OCI-LY7 (cell line): ENCODE data around the gene ATP2C2. TPM values are rescaled to one million over a fixed set of nuclear protein-coding genes. Genes with fewer than 3 reads are reported as not detected.

Experiments
- BruUV-seq: library from RNA; stranded (reverse); fragments of 400-500 nt; replicated peaks from 2 replicates; lab custom pipeline; 2021; lab: Mats Ljungman, UMichigan
- CTCF ChIA-PET: fragments of 300-600 bp; sonication (Branson Sonifier 250); formaldehyde crosslinking; loops from one replicate; lab custom pipeline; 2022; ENCODE audit warnings: antibody characterized with exemption; ENCODE audit not compliant: unreplicated experiment; lab: Charles Lee
- POLR2A ChIA-PET: fragments of 300-600 bp; sonication (Branson Sonifier 250); formaldehyde crosslinking; loops from one replicate; lab custom pipeline; 2022; ENCODE audit warnings: antibody characterized with exemption; lab: Charles Lee
- DNase-seq: peaks from one replicate; pipeline ENCODE4 v3.0.0-alpha.2; 2015; ENCODE audit warnings: low spot score
- H2AFZ ChIP-seq: fragments of 200-600 bp; sonication (generic), shearing (Covaris generic); 2 replicates; pipeline ENCODE4 v1.6.1; 2014; ENCODE audit warnings: mild to moderate bottlenecking, antibody characterized with exemption, low read length, moderate library complexity
- H3K27ac ChIP-seq: fragments of 200-600 bp; sonication (generic); 2 replicates; pipeline ENCODE4 v1.5.1; 2014; ENCODE audit warnings: mixed run types, low read depth, mild to moderate bottlenecking, moderate library complexity, low read length, inconsistent platforms; ENCODE audit not compliant: poor library complexity, severe bottlenecking
- H3K36me3 ChIP-seq: fragments of 200-600 bp; sonication (generic); 2 replicates; pipeline ENCODE4 v1.6.1; 2014; ENCODE audit warnings: mild to moderate bottlenecking, antibody characterized with exemption, low read length, moderate library complexity, mixed read lengths; ENCODE audit not compliant: insufficient read depth
- H3K4me1 ChIP-seq: fragments of 200-600 bp; sonication (generic); 2 replicates; pipeline ENCODE4 v1.5.1; 2014; ENCODE audit warnings: mild to moderate bottlenecking, low read length; ENCODE audit not compliant: insufficient read depth, poor library complexity, severe bottlenecking
- H3K4me2 ChIP-seq: fragments of 200-600 bp; sonication (generic); 2 replicates; pipeline ENCODE4 v1.6.1; 2014; ENCODE audit warnings: mild to moderate bottlenecking, low read length
- H3K4me3 ChIP-seq: fragments of 200-600 bp; sonication (generic); 2 replicates; pipeline ENCODE4 v1.5.1; 2014; ENCODE audit warnings: mild to moderate bottlenecking, low read depth, low read length; ENCODE audit not compliant: poor library complexity, severe bottlenecking
- H3K79me2 ChIP-seq: fragments of 200-600 bp; sonication (generic); 2 replicates; pipeline ENCODE4 v1.6.1; 2016; ENCODE audit warnings: low read depth, mild to moderate bottlenecking, low read length, moderate library complexity, mixed read lengths; ENCODE audit not compliant: insufficient read depth
- H3K9me2 ChIP-seq: fragments of 200-600 bp; sonication (generic); 2 replicates; pipeline ENCODE4 v1.6.1; 2016; ENCODE audit warnings: mild to moderate bottlenecking, low read length, mixed read lengths; ENCODE audit not compliant: insufficient read depth
- H3K9me3 ChIP-seq: fragments of 200-600 bp; sonication (generic); 2 replicates; pipeline ENCODE4 v1.6.1; 2014; ENCODE audit warnings: mild to moderate bottlenecking, mixed run types, low read length, mixed read lengths
- H4K20me1 ChIP-seq: fragments of 200-600 bp; sonication (generic); 2 replicates; pipeline ENCODE4 v1.6.1; 2014; ENCODE audit warnings: mild to moderate bottlenecking, antibody characterized with exemption, low read length, moderate library complexity, mixed read lengths; ENCODE audit not compliant: insufficient read depth
- CTCF ChIP-seq: fragments of 200-600 bp; sonication (generic); conservative IDR thresholded peaks from 2 replicates; pipeline ENCODE4 v1.5.1; 2014; ENCODE audit warnings: mild to moderate bottlenecking, antibody characterized with exemption, low read length, moderate library complexity, mixed read lengths
- EZH2phosphoT487 ChIP-seq: fragments of 200-600 bp; sonication (generic); IDR thresholded peaks from 2 replicates; pipeline ENCODE4 v1.6.1; 2018; ENCODE audit warnings: low read depth, borderline replicate concordance, mild to moderate bottlenecking, mixed run types, antibody characterized with exemption, low read length, moderate library complexity, mixed read lengths
- intact Hi-C: fragments of 100-400 bp; cut with micrococcal nuclease; formaldehyde crosslinking; loops from one replicate; pipeline ENCODE4 v1.10.0; 2022; ENCODE audit not compliant: unreplicated experiment
- total RNA-seq, 2 experiments: library from RNA; depleted of rRNA in 1 of 2; stranded (reverse); fragments of >200 nt in 1 of 2; shearing (Covaris generic) in 1 of 2; gene quantifications; 2 replicates each; pipeline ENCODE4 v1.2.3, GENCODE V29; 2014 to 2022

ATP2C2 gene
- total RNA-seq, 2 experiments from 2014 or later: 0.66 TPM; not detected in 1

GRCh38 chr16:84408314-84408690 is 40.0 kb downstream of the ATP2C2 start:
- Histone ChIP-seq H3K79me2 (no peaks in the 10 kb centered on the region), H3K4me2 (no peak overlapping the region), H3K36me3 (no peaks in the 10 kb centered on the region), H3K4me1 (no peaks in the 10 kb centered on the region), H2AFZ (no peak overlapping the region), H3K27ac (no peak overlapping the region), H3K4me3 (no peak overlapping the region), H3K9me2 (no peaks in the 10 kb centered on the region), H4K20me1 (no peaks in the 10 kb centered on the region), H3K9me3 (no peaks in the 10 kb centered on the region)
- ChIA-PET CTCF (no interaction called here), POLR2A (no interaction called here)
- no TSS peak for BruUV-seq
- DNase-seq: no peak
- intact Hi-C loops: no loop called here
- TF ChIP-seq EZH2phosphoT487 (no peak), CTCF (no peak)

GRCh38 chr16:84408856-84409255 is 40.5 kb downstream of the ATP2C2 start:
- ChIA-PET CTCF (no interaction called here), POLR2A (no interaction called here)
- no peaks in the 10 kb centered on the region for H4K20me1 ChIP-seq
- BruUV-seq: no TSS peak
- no peak overlapping the region for H3K4me3 ChIP-seq
- intact Hi-C loops: no loop called here
- no peaks in the 10 kb centered on the region for H3K9me2 ChIP-seq
- no peak for DNase-seq
- no peak overlapping the region for H3K27ac ChIP-seq
- no peaks in the 10 kb centered on the region for H3K9me3 ChIP-seq
- no peak overlapping the region for H2AFZ ChIP-seq
- no peak overlapping the region for H3K4me2 ChIP-seq
- no peak for TF ChIP-seq CTCF
- TF ChIP-seq EZH2phosphoT487: no peak
- H3K79me2 ChIP-seq: no peaks in the 10 kb centered on the region
- no peaks in the 10 kb centered on the region for H3K36me3 ChIP-seq
- H3K4me1 ChIP-seq: no peaks in the 10 kb centered on the region

- no peak for TF ChIP-seq CTCF
- ChIA-PET CTCF (no interaction called here), POLR2A (no interaction called here)
- no peak overlapping the region for H3K4me3 ChIP-seq
- H3K36me3 ChIP-seq: no peaks in the 10 kb centered on the region
- H3K9me2 ChIP-seq: no peaks in the 10 kb centered on the region
- H3K27ac ChIP-seq: no peak overlapping the region
- intact Hi-C loops: no loop called here
- H3K9me3 ChIP-seq: no peaks in the 10 kb centered on the region
- no peaks in the 10 kb centered on the region for H3K79me2 ChIP-seq
- no TSS peak for BruUV-seq
- H2AFZ ChIP-seq: no peak overlapping the region
- no peak for DNase-seq
- no peaks in the 10 kb centered on the region for H4K20me1 ChIP-seq
- no peaks in the 10 kb centered on the region for H3K4me1 ChIP-seq
- H3K4me2 ChIP-seq: no peak overlapping the region
These were observed 42.2 kb downstream of the ATP2C2 start for GRCh38 chr16:84410361-84411138.
